Suprapubic skin (tissue), 4 donors: Measurements from ENCODE around the gene SIAH3. TPM values are rescaled to one million over a fixed set of nuclear protein-coding genes. Genes with fewer than 3 reads are reported as not detected.
A peak's percentile ranks its signal among the peaks of the same experiment; 100 is the strongest.

ENCODE experiments used
- DNase-seq, 2 donors: peaks; one replicate each; pipeline ENCODE4 v3.0.0-alpha.2; 2019; ENCODE audit warnings: low spot score in 2 of 2
- H3K27ac ChIP-seq: fragments of 200-600 bp; sonication (generic); one replicate; pipeline ENCODE4 v1.5.1; 2019
- H3K27me3 ChIP-seq: fragments of 200-600 bp; sonication (generic); one replicate; pipeline ENCODE4 v1.5.1; 2019
- H3K36me3 ChIP-seq: fragments of 200-600 bp; sonication (generic); one replicate; pipeline ENCODE4 v1.5.1; 2019
- H3K4me1 ChIP-seq: fragments of 200-600 bp; sonication (generic); one replicate; pipeline ENCODE4 v1.5.1; 2019
- H3K4me3 ChIP-seq: fragments of 200-600 bp; sonication (generic); one replicate; pipeline ENCODE4 v1.5.1; 2019; ENCODE audit warnings: mild to moderate bottlenecking
- H3K9me3 ChIP-seq: fragments of 200-600 bp; sonication (generic); one replicate; pipeline ENCODE4 v1.5.1; 2019
- CTCF ChIP-seq, 2 donors: fragments of 200-600 bp in 1 of 2; fragments of 450-650 bp in 1 of 2; sonication (generic) in 1 of 2; IDR thresholded peaks; one replicate each; pipeline ENCODE4 v1.5.1; 2016 to 2019; ENCODE audit warnings: antibody characterized with exemption in 2 of 2, mild to moderate bottlenecking in 1 of 2, moderate library complexity in 1 of 2
- EP300 ChIP-seq: sonication (generic); formaldehyde crosslinking; IDR thresholded peaks from one replicate; pipeline ENCODE4 v1.6.1; 2017; ENCODE audit warnings: antibody characterized with exemption
- POLR2A ChIP-seq, 2 donors: fragments of 450-650 bp; IDR thresholded peaks; one replicate each; pipeline ENCODE4 v1.6.1; 2017; ENCODE audit warnings: antibody characterized with exemption in 2 of 2, mild to moderate bottlenecking in 2 of 2, moderate library complexity in 2 of 2
- POLR2AphosphoS5 ChIP-seq, 3 donors: sonication (generic); formaldehyde crosslinking; IDR thresholded peaks; one replicate each; pipeline ENCODE4 v1.6.1; 2017; ENCODE audit warnings: antibody characterized with exemption in 3 of 3
- WGBS: methylation state at CpG from one replicate; pipeline ENCODE4 v1.1.5; 2018; 5-methylcytosine and 5-hydroxymethylcytosine counted together
- total RNA-seq, 4 donors: library from RNA; depleted of rRNA; stranded (reverse); fragments of >200 nt; gene quantifications; one replicate each; pipeline ENCODE4 v1.1.0, GENCODE V29; 2016

The SIAH3 gene
- total RNA-seq, 4 donors from 2014 or later, result 0.10 to 0.38 TPM; not detected in 2

- H3K36me3 ChIP-seq, result no peaks in the 10 kb centered on the region
- no peaks in the 10 kb centered on the region for H3K9me3 ChIP-seq
- no peak for DNase-seq
- no peaks in the 10 kb centered on the region for H3K27me3 ChIP-seq
- no peak overlapping the region for H3K27ac ChIP-seq
- H3K4me1 ChIP-seq, result peaks cover 6% of the 10 kb centered on the region
- H3K4me3 ChIP-seq, result no peak overlapping the region
- 82% methylated on average over 9 of the region's 9 CpGs for WGBS
- no peak for TF ChIP-seq POLR2A (IDR thresholded peaks at IDR 0.05)
- no peak for TF ChIP-seq EP300
- no peak for TF ChIP-seq POLR2AphosphoS5 (IDR thresholded peaks at IDR 0.05)
- TF ChIP-seq CTCF (IDR thresholded peaks at IDR 0.05), result no peak
These were observed 69.1 kb downstream of the SIAH3 start for GRCh38 chr13:45782327-45783045.

- no peak overlapping the region for H3K4me3 ChIP-seq
- DNase-seq, result no peak
- no peak overlapping the region for H3K27ac ChIP-seq
- no peaks in the 10 kb centered on the region for H3K36me3 ChIP-seq
- H3K9me3 ChIP-seq, result no peaks in the 10 kb centered on the region
- no peaks in the 10 kb centered on the region for H3K27me3 ChIP-seq
- peaks cover 6% of the 10 kb centered on the region for H3K4me1 ChIP-seq
- 55% methylated on average over 14 of the region's 14 CpGs for WGBS
- no peak for TF ChIP-seq EP300
- TF ChIP-seq CTCF (IDR thresholded peaks at IDR 0.05), result no peak
- TF ChIP-seq POLR2A (IDR thresholded peaks at IDR 0.05), result no peak
- no peak for TF ChIP-seq POLR2AphosphoS5 (IDR thresholded peaks at IDR 0.05)
These were observed 69.8 kb downstream of the SIAH3 start for GRCh38 chr13:45781553-45782326.

- H3K27me3 ChIP-seq, result no peaks in the 10 kb centered on the region
- 90% methylated on average over 5 of the region's 5 CpGs for WGBS
- TF ChIP-seq POLR2A (IDR thresholded peaks at IDR 0.05), result no peak
- no peak for TF ChIP-seq CTCF (IDR thresholded peaks at IDR 0.05)
- TF ChIP-seq POLR2AphosphoS5 (IDR thresholded peaks at IDR 0.05), result no peak
- no peak for TF ChIP-seq EP300
These were observed 71.7 kb downstream of the SIAH3 start for GRCh38 chr13:45779901-45780300.

GRCh38 chr13:45778882-45779281, 72.7 kb downstream of the SIAH3 start:
- no peaks in the 10 kb centered on the region for H3K36me3 ChIP-seq
- no peak overlapping the region for H3K4me3 ChIP-seq
- peaks cover 6% of the 10 kb centered on the region for H3K4me1 ChIP-seq
- TF ChIP-seq CTCF (IDR thresholded peaks at IDR 0.05) (no peak), EP300 (no peak)
- WGBS, result 58% methylated on average over 4 of the region's 4 CpGs
- no peak overlapping the region for H3K27ac ChIP-seq
- H3K9me3 ChIP-seq, result no peaks in the 10 kb centered on the region
- no peak for DNase-seq
- no peaks in the 10 kb centered on the region for H3K27me3 ChIP-seq

More at GRCh38 chr13:45779901-45780300, 71.7 kb downstream of the SIAH3 start:
- Histone ChIP-seq H3K36me3 (no peaks in the 10 kb centered on the region), H3K4me3 (no peak overlapping the region), H3K9me3 (no peaks in the 10 kb centered on the region), H3K27ac (no peak overlapping the region), H3K4me1 (peaks cover 6% of the 10 kb centered on the region)
- DNase-seq, result peak in 1 of 2 donors; percentile 15

GRCh38 chr13:45776748-45777147, 74.8 kb downstream of the SIAH3 start:
- no peaks in the 10 kb centered on the region for H3K27me3 ChIP-seq
- no peak overlapping the region for H3K27ac ChIP-seq
- no peak for DNase-seq
- no peaks in the 10 kb centered on the region for H3K9me3 ChIP-seq
- H3K4me1 ChIP-seq, result peaks cover 6% of the 10 kb centered on the region
- H3K4me3 ChIP-seq, result no peak overlapping the region
- no peak for TF ChIP-seq EP300
- no peak for TF ChIP-seq CTCF (IDR thresholded peaks at IDR 0.05)
- TF ChIP-seq POLR2AphosphoS5 (IDR thresholded peaks at IDR 0.05), result no peak
- TF ChIP-seq POLR2A (IDR thresholded peaks at IDR 0.05), result no peak
- 88% methylated on average over 5 of the region's 5 CpGs for WGBS
- no peaks in the 10 kb centered on the region for H3K36me3 ChIP-seq
